Mucosa of gallbladder (tissue), 1 donor: Measurements from ENCODE around the gene PLA2G15. TPM values are rescaled to one million over a fixed set of nuclear protein-coding genes. Genes with fewer than 3 reads are reported as not detected.
"Not testable (repeated sequence)": the region's sequence is repeated elsewhere in the genome, so short reads cannot be mapped to it uniquely, and the experiment has no call there.

Experiments used
- DNase-seq: peaks from one replicate; pipeline ENCODE4 v3.0.0-alpha.2; 2020; ENCODE audit warnings: low spot score
- total RNA-seq: library from RNA; stranded (reverse); gene quantifications from one replicate; pipeline ENCODE4 v1.2.1, GENCODE V29; 2021
- donor health status: DM: no; HTN: no; CAD: no.

Gene PLA2G15
- total RNA-seq, 1 donor from 2014 or later = 19.1 TPM

GRCh38 chr16:68279726-68280558, 34.8 kb downstream of the PLA2G15 start:
- DNase-seq = no peak

GRCh38 chr16:68281368-68282063, 36.3 kb downstream of the PLA2G15 start:
- no peak for DNase-seq

GRCh38 chr16:68282064-68282452, 36.9 kb downstream of the PLA2G15 start:
- no peak for DNase-seq

- DNase-seq = no peak
Observed at GRCh38 chr16:68283346-68283745, 38.2 kb downstream of the PLA2G15 start.

GRCh38 chr16:68283801-68284598, 38.8 kb downstream of the PLA2G15 start:
- DNase-seq = no peak

- DNase-seq = no peak
Observed at GRCh38 chr16:68284847-68285246, 39.7 kb downstream of the PLA2G15 start.

GRCh38 chr16:68285683-68286082, 40.5 kb downstream of the PLA2G15 start:
- DNase-seq = no peak

GRCh38 chr16:68286153-68287074, 41.2 kb downstream of the PLA2G15 start:
- DNase-seq = no peak

- no peak for DNase-seq
Observed at GRCh38 chr16:68287276-68288251, 42.4 kb downstream of the PLA2G15 start.

- no peak for DNase-seq
Observed at GRCh38 chr16:68288252-68288650, 43.1 kb downstream of the PLA2G15 start.

- not testable (repeated sequence) for DNase-seq
Observed at GRCh38 chr16:68288796-68289195, 43.6 kb downstream of the PLA2G15 start.

GRCh38 chr16:68289202-68289601, 44.0 kb downstream of the PLA2G15 start:
- DNase-seq = no peak

- DNase-seq = no peak
Observed at GRCh38 chr16:68289621-68290329, 44.6 kb downstream of the PLA2G15 start.

GRCh38 chr16:68290450-68290849, 45.3 kb downstream of the PLA2G15 start:
- no peak for DNase-seq

GRCh38 chr16:68291227-68291626, 46.1 kb downstream of the PLA2G15 start:
- DNase-seq = no peak

- DNase-seq = no peak
Observed at GRCh38 chr16:68292425-68292824, 47.3 kb downstream of the PLA2G15 start.

- DNase-seq = no peak
Observed at GRCh38 chr16:68296291-68296690, 51.1 kb downstream of the PLA2G15 start.

GRCh38 chr16:68296693-68297092, 51.5 kb downstream of the PLA2G15 start:
- DNase-seq = no peak

GRCh38 chr16:68297908-68298307, 52.7 kb downstream of the PLA2G15 start:
- peak; percentile 20 for DNase-seq
